HCT116 (cell line): Measurements from ENCODE around the gene KRTAP22-1. TPM values are rescaled to one million over a fixed set of nuclear protein-coding genes. Genes with fewer than 3 reads are reported as not detected.

Source experiments
- ATAC-seq: fragments of 200-7000 bp; cut with Tn5 transposase; 2 replicates; pipeline ENCODE4 v1.9.1; 2020; ENCODE audit warnings: mild to moderate bottlenecking, moderate library complexity
- BruUV-seq: library from RNA; stranded (reverse); fragments of 400-500 nt; replicated peaks from 2 replicates; lab custom pipeline; 2021; lab: Mats Ljungman, UMichigan
- CTCF ChIA-PET: fragments of 300-600 bp; sonication (Branson Sonifier 250); formaldehyde crosslinking; loops from one replicate; lab custom pipeline; 2021; ENCODE audit warnings: antibody characterized with exemption; lab: Charles Lee
- POLR2A ChIA-PET: fragments of 300-600, 350-600 bp; sonication (Branson Sonifier 250); formaldehyde crosslinking; loops from one replicate; lab custom pipeline; 2021; ENCODE audit warnings: antibody characterized with exemption; lab: Charles Lee
- RAD21 ChIA-PET, 2 experiments: fragments of 300-600 bp; sonication (Branson Sonifier 250); formaldehyde crosslinking; loops; one replicate each; lab custom pipeline; 2023; ENCODE audit warnings: low total read pairs in 2 of 2; ENCODE audit not compliant: uncharacterized antibody in 2 of 2, unreplicated experiment in 2 of 2, low non-redundant PET in 1 of 2; lab: Charles Lee
- DNase-seq: peaks from one replicate; pipeline ENCODE4 v3.0.0-alpha.2; 2010; ENCODE audit warnings: low read depth, low spot score
- H2AFZ ChIP-seq: fragments of 200-600 bp; shearing (Covaris generic), sonication (generic); 2 replicates; pipeline ENCODE4 v1.6.1; 2017; ENCODE audit warnings: low read depth, mixed run types, mixed read lengths, antibody characterized with exemption, low read length; ENCODE audit not compliant: poor library complexity, severe bottlenecking
- H3K27ac ChIP-seq: 2 replicates; pipeline ENCODE4 v1.5.1; 2012; ENCODE audit warnings: low read depth, low read length
- H3K27me3 ChIP-seq: fragments of 200-600 bp; sonication (generic); 2 replicates; pipeline ENCODE4 v1.6.1; 2016; ENCODE audit warnings: mixed run types, low read length, mixed read lengths; ENCODE audit not compliant: insufficient read depth
- H3K36me3 ChIP-seq, 2 experiments: fragments of 200-500 bp in 1 of 2; fragments of 200-600 bp in 1 of 2; sonication (Bioruptor generic) in 1 of 2; sonication (generic) in 1 of 2; 2 replicates each; pipeline versions ENCODE4 v1.5.1 to v1.6.1; 2014 to 2016; ENCODE audit warnings: low read length in 2 of 2, inconsistent platforms in 1 of 2, mixed read lengths in 1 of 2, mixed run types in 1 of 2; ENCODE audit not compliant: insufficient read depth in 2 of 2, control insufficient read depth in 1 of 2
- H3K4me1 ChIP-seq, 2 experiments: fragments of 200-600 bp in 1 of 2; sonication (generic) in 1 of 2; 2 replicates each; pipeline versions ENCODE4 v1.5.1 to v1.6.1; 2012 to 2017; ENCODE audit warnings: low read length in 2 of 2, inconsistent platforms in 1 of 2, mild to moderate bottlenecking in 1 of 2, mixed read lengths in 1 of 2, mixed run types in 1 of 2, moderate library complexity in 1 of 2; ENCODE audit not compliant: insufficient read depth in 2 of 2, control insufficient read depth in 1 of 2
- H3K4me2 ChIP-seq: fragments of 200-600 bp; sonication (generic); 2 replicates; pipeline ENCODE4 v1.6.1; 2017; ENCODE audit warnings: mixed run types, low read length, mixed read lengths
- H3K4me3 ChIP-seq, 2 experiments: fragments of 200-600 bp in 1 of 2; sonication (generic) in 1 of 2; replicated peaks in 1 of 2; 2 replicates each; pipeline ENCODE4 v1.5.1; 2011 to 2016; ENCODE audit warnings: low read length in 2 of 2, control low read depth in 1 of 2, low read depth in 1 of 2, mild to moderate bottlenecking in 1 of 2, mixed read lengths in 1 of 2, mixed run types in 1 of 2
- H3K79me2 ChIP-seq: fragments of 200-600 bp; sonication (generic); 2 replicates; pipeline ENCODE4 v1.6.1; 2017; ENCODE audit warnings: mild to moderate bottlenecking, mixed run types, low read length, moderate library complexity, mixed read lengths; ENCODE audit not compliant: insufficient read depth
- H3K9ac ChIP-seq: fragments of 200-600 bp; sonication (generic); 2 replicates; pipeline ENCODE4 v1.6.1; 2016; ENCODE audit warnings: low read length, mixed read lengths
- H3K9me2 ChIP-seq: fragments of 200-600 bp; sonication (generic), shearing (Covaris generic); 2 replicates; pipeline ENCODE4 v1.6.1; 2017; ENCODE audit warnings: mixed run types, mild to moderate bottlenecking, moderate library complexity; ENCODE audit not compliant: insufficient read depth
- H3K9me3 ChIP-seq, 2 experiments: fragments of 200-500 bp in 1 of 2; fragments of 200-600 bp in 1 of 2; sonication (Bioruptor generic) in 1 of 2; sonication (generic) in 1 of 2; 2 replicates each; pipeline ENCODE4 v1.6.1; 2014 to 2017; ENCODE audit warnings: low read length in 2 of 2, mixed read lengths in 2 of 2, inconsistent platforms in 1 of 2, low read depth in 1 of 2, mild to moderate bottlenecking in 1 of 2, mixed run types in 1 of 2, moderate library complexity in 1 of 2; ENCODE audit not compliant: control insufficient read depth in 1 of 2, insufficient read depth in 1 of 2
- H4K20me1 ChIP-seq: fragments of 200-600 bp; sonication (generic), shearing (Covaris generic); 2 replicates; pipeline ENCODE4 v1.6.1; 2017; ENCODE audit warnings: mixed run types, mild to moderate bottlenecking, moderate library complexity; ENCODE audit not compliant: insufficient read depth
- EZH2 ChIP-seq: fragments of 200-600 bp; sonication (generic); IDR thresholded peaks from 2 replicates; pipeline ENCODE4 v1.6.1; 2017; ENCODE audit warnings: antibody characterized with exemption, mixed run types
- EZH2phosphoT487 ChIP-seq: fragments of 200-600 bp; IDR thresholded peaks from 2 replicates; pipeline ENCODE4 v1.6.1; 2018; ENCODE audit warnings: antibody characterized with exemption, borderline replicate concordance
- FOSL1 ChIP-seq: IDR thresholded peaks from 2 replicates; pipeline ENCODE4 v1.6.1; 2012; ENCODE audit warnings: low read depth
- JUND ChIP-seq: IDR thresholded peaks from 2 replicates; pipeline ENCODE4 v1.6.1; 2012
- SIN3A ChIP-seq: IDR thresholded peaks from 2 replicates; pipeline ENCODE4 v1.6.1; 2012; ENCODE audit warnings: low read depth
- SP1 ChIP-seq: IDR thresholded peaks from 2 replicates; pipeline ENCODE4 v1.6.1; 2012; ENCODE audit warnings: low read depth
- TCF7L2 ChIP-seq: IDR thresholded peaks from 2 replicates; pipeline ENCODE4 v1.7.0; 2011; ENCODE audit warnings: borderline replicate concordance, inconsistent platforms; ENCODE audit not compliant: insufficient read depth, insufficient read length; ENCODE audit errors: extremely low read depth
- YY1 ChIP-seq: IDR thresholded peaks from 2 replicates; pipeline ENCODE4 v1.6.1; 2011; ENCODE audit warnings: low read length, low read depth, moderate library complexity, mild to moderate bottlenecking; ENCODE audit not compliant: insufficient replicate concordance; ENCODE audit errors: extremely low read depth
- ZFX ChIP-seq: fragments of 450-650 bp; IDR thresholded peaks from 2 replicates; pipeline ENCODE4 v1.6.1; 2017
- ZNF274 ChIP-seq: fragments of 200-500 bp; sonication (Bioruptor generic); IDR thresholded peaks from 2 replicates; pipeline ENCODE4 v1.6.1; 2014; ENCODE audit warnings: mild to moderate bottlenecking, low read depth, low read length, inconsistent platforms
- intact Hi-C: fragments of 100-400 bp; cut with micrococcal nuclease; formaldehyde crosslinking; loops from 2 replicates; pipeline ENCODE4 v1.10.0; 2022
- total RNA-seq: library from RNA; stranded (reverse); gene quantifications from one replicate; pipeline ENCODE4 v1.2.1, GENCODE V29; 2021; ENCODE audit not compliant: unreplicated experiment
- TF ChIP-seq, protein P1 (sequence below): IDR thresholded peaks from 2 replicates; pipeline ENCODE4 v1.6.1; 2012; ENCODE audit warnings: low read depth
- TF ChIP-seq, protein P2 (sequence below): IDR thresholded peaks from 2 replicates; pipeline ENCODE4 v1.6.1; 2012

Gene KRTAP22-1
- total RNA-seq, 1 experiment from 2014 or later = not detected

DNA sequence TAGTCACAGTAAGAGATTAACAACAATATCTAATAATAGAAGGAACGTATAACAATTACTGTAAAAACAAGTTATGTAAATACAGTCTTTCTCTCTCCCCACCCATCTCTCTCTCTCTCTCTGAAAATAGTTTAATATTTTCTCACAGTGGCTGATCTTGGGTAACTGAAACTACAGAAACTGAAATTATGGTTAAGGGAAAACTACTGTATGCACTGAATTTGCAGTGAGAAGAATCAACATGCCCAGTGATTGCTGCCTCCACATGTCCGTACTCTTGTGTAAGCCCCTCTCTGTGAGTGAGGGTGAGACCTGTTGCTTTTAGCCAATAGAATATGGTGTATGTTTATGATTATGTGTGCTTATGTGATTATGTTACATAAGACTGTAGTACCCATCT, 11.2 kb downstream of the KRTAP22-1 start:
- Histone ChIP-seq H3K9ac (no peak overlapping the region), H3K27me3 (no peaks in the 10 kb centered on the region), H2AFZ (no peak overlapping the region), H3K27ac (no peak overlapping the region), H3K9me2 (no peaks in the 10 kb centered on the region), H3K4me3 (no peak overlapping the region), H3K9me3 (peaks cover 13 to 24% of the 10 kb centered on the region in 2 experiments; a peak in 2 of 4 replicates), H3K4me2 (no peak overlapping the region), H3K36me3 (no peaks in the 10 kb centered on the region), H4K20me1 (no peaks in the 10 kb centered on the region), H3K4me1 (no peaks in the 10 kb centered on the region), H3K79me2 (no peaks in the 10 kb centered on the region)
- no peak for ATAC-seq
- intact Hi-C loops = no loop called here
- no TSS peak for BruUV-seq
- TF ChIP-seq SIN3A (no peak), ZNF274 (no peak)
- ChIA-PET CTCF (no interaction called here), POLR2A (no interaction called here), RAD21 (no interaction called here)
- DNase-seq = no peak

DNA sequence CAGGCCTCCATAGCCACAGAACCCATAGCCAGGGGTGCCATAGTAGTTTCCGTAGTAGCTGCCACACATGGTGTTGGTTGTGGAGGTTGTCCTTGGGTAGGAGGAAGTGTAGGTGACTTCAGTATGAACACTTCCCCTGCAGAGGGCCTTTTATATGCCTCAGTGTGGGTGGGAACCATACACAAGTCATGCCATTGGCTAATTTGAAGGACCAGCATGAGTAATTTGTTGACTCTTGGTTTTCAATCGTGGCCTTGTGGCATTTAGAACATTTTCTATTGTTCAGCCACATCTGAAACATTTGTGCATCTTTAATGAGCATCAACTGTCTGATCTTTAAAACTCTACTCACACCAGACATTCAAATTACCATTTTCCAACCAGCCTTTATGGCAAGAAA, 12.9 kb downstream of the KRTAP22-1 start, which contains the start of gene KRTAP6-1:
Gene KRTAP6-1 (minus strand): TSS at position 95 of the 400 bp plus-strand sequence. CDS start 26 bp downstream, at position 69.
- H3K79me2 ChIP-seq = no peaks in the 10 kb centered on the region
- CTCF ChIA-PET = no interaction called here
- H3K9ac ChIP-seq = no peak within 1 kb of the TSS
- no peaks in the 10 kb centered on the region for H4K20me1 ChIP-seq
- H3K9me2 ChIP-seq = no peaks in the 10 kb centered on the region
- no peak within 1 kb of the TSS for H3K27ac ChIP-seq
- BruUV-seq = no TSS peak
- no peak within 1 kb of the TSS for H3K4me2 ChIP-seq
- RAD21 ChIA-PET = no interaction called here
- H3K4me3 ChIP-seq = no peak within 1 kb of the TSS
- DNase-seq (no peak), ATAC-seq (no peak)
- no peak within 1 kb of the TSS for H2AFZ ChIP-seq
- no peaks in the 10 kb centered on the region for H3K4me1 ChIP-seq
- H3K9me3 ChIP-seq = peaks cover 13 to 20% of the 10 kb centered on the region in 2 experiments; a peak in 2 of 4 replicates
- intact Hi-C loops = no loop called here
- TF ChIP-seq ZFX = no peak
- TF ChIP-seq TCF7L2 = no peak
- TF ChIP-seq FOSL1 = no peak
- TF ChIP-seq, protein P1, sequence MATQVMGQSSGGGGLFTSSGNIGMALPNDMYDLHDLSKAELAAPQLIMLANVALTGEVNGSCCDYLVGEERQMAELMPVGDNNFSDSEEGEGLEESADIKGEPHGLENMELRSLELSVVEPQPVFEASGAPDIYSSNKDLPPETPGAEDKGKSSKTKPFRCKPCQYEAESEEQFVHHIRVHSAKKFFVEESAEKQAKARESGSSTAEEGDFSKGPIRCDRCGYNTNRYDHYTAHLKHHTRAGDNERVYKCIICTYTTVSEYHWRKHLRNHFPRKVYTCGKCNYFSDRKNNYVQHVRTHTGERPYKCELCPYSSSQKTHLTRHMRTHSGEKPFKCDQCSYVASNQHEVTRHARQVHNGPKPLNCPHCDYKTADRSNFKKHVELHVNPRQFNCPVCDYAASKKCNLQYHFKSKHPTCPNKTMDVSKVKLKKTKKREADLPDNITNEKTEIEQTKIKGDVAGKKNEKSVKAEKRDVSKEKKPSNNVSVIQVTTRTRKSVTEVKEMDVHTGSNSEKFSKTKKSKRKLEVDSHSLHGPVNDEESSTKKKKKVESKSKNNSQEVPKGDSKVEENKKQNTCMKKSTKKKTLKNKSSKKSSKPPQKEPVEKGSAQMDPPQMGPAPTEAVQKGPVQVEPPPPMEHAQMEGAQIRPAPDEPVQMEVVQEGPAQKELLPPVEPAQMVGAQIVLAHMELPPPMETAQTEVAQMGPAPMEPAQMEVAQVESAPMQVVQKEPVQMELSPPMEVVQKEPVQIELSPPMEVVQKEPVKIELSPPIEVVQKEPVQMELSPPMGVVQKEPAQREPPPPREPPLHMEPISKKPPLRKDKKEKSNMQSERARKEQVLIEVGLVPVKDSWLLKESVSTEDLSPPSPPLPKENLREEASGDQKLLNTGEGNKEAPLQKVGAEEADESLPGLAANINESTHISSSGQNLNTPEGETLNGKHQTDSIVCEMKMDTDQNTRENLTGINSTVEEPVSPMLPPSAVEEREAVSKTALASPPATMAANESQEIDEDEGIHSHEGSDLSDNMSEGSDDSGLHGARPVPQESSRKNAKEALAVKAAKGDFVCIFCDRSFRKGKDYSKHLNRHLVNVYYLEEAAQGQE = no peak
- TF ChIP-seq, protein P2, sequence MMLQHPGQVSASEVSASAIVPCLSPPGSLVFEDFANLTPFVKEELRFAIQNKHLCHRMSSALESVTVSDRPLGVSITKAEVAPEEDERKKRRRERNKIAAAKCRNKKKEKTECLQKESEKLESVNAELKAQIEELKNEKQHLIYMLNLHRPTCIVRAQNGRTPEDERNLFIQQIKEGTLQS = no peak
- no peak for TF ChIP-seq JUND
- no peak for TF ChIP-seq SP1
- no peak for TF ChIP-seq YY1
- no peak for TF ChIP-seq EZH2
- no peak for TF ChIP-seq EZH2phosphoT487
- POLR2A ChIA-PET = no interaction called here
- no peaks in the 10 kb centered on the region for H3K27me3 ChIP-seq
- H3K36me3 ChIP-seq = no peaks in the 10 kb centered on the region
